Spleen (tissue), 11 donors: ENCODE measurements around the gene SLC35F3. TPM values are rescaled to one million over a fixed set of nuclear protein-coding genes. Genes with fewer than 3 reads are reported as not detected.
"Not testable (repeated sequence)": the region's sequence is repeated elsewhere in the genome, so short reads cannot be mapped to it uniquely, and the experiment has no call there.

Source experiments
- DNase-seq: peaks from one replicate; pipeline ENCODE4 v3.0.0-alpha.2; 2020
- H3K27ac ChIP-seq, 8 donors: fragments of 200-600 bp; sonication (generic) in 7 of 8; 1 replicate in 4 of 8; 2 replicates in 4 of 8; pipeline versions ENCODE4 v1.5.0 to v1.8.0; 2016 to 2021; ENCODE audit warnings: inconsistent platforms in 4 of 8, mild to moderate bottlenecking in 4 of 8, moderate library complexity in 1 of 8
- H3K27me3 ChIP-seq, 7 donors: fragments of 200-600 bp; sonication (generic) in 6 of 7; replicated peaks in 1 of 7; 1 replicate in 4 of 7; 2 replicates in 3 of 7; pipeline versions ENCODE4 v1.5.0 to v1.8.0; 2016 to 2021; ENCODE audit warnings: inconsistent platforms in 3 of 7, mild to moderate bottlenecking in 1 of 7
- H3K36me3 ChIP-seq, 6 donors: fragments of 200-600 bp; sonication (generic) in 5 of 6; 1 replicate in 4 of 6; 2 replicates in 2 of 6; pipeline versions ENCODE4 v1.5.0 to v1.8.0; 2016 to 2021; ENCODE audit warnings: inconsistent platforms in 2 of 6
- H3K4me1 ChIP-seq, 6 donors: fragments of 200-600 bp; sonication (generic) in 5 of 6; 1 replicate in 3 of 6; 2 replicates in 3 of 6; pipeline versions ENCODE4 v1.5.0 to v1.8.0; 2016 to 2021; ENCODE audit warnings: inconsistent platforms in 3 of 6
- H3K4me3 ChIP-seq, 8 donors: fragments of 200-600 bp; sonication (generic) in 7 of 8; 1 replicate in 4 of 8; 2 replicates in 4 of 8; pipeline versions ENCODE4 v1.5.0 to v1.8.0; 2016 to 2021; ENCODE audit warnings: inconsistent platforms in 4 of 8, mild to moderate bottlenecking in 4 of 8, moderate library complexity in 2 of 8
- H3K9me3 ChIP-seq, 8 donors: fragments of 200-600 bp; sonication (generic) in 7 of 8; 1 replicate in 4 of 8; 2 replicates in 4 of 8; pipeline versions ENCODE4 v1.5.0 to v1.8.0; 2016 to 2021; ENCODE audit warnings: inconsistent platforms in 4 of 8
- CTCF ChIP-seq, 11 experiments: fragments of 200-600 bp in 7 of 11; fragments of 450-650 bp in 4 of 11; sonication (generic) in 4 of 11; IDR thresholded peaks in 8 of 11; conservative IDR thresholded peaks in 3 of 11; 1 replicate in 7 of 11; 2 replicates in 4 of 11; pipeline versions ENCODE4 v1.4.0 to v1.8.0; 2016 to 2021; ENCODE audit warnings: antibody characterized with exemption in 11 of 11, inconsistent platforms in 4 of 11, mild to moderate bottlenecking in 1 of 11
- POLR2A ChIP-seq, 3 donors: fragments of 450-650 bp; IDR thresholded peaks; one replicate each; pipeline ENCODE4 v1.5.1; 2017; ENCODE audit warnings: antibody characterized with exemption in 3 of 3, mild to moderate bottlenecking in 1 of 3
- POLR2AphosphoS5 ChIP-seq, 3 donors: sonication (generic); formaldehyde crosslinking; IDR thresholded peaks; one replicate each; pipeline ENCODE4 v1.5.1; 2017; ENCODE audit warnings: antibody characterized with exemption in 3 of 3
- WGBS, 5 donors: extraction: QIAGEN DNeasy Blood & Tissue Kit in 3 of 5; methylation state at CpG; one replicate each; pipeline versions ENCODE4 v1.1.5 to v1.1.7; 2013 to 2018; 5-methylcytosine and 5-hydroxymethylcytosine counted together
- intact Hi-C: fragments of 100-400 bp; cut with DNase I; formaldehyde crosslinking; loops from one replicate; pipeline ENCODE4 v1.15.0; 2023; ENCODE audit warnings: low total_unique reads
- polyA plus RNA-seq, 3 donors: library from polyadenylated mRNA; stranded (reverse); fragments of 200-250 nt; gene quantifications; one replicate each; pipeline ENCODE4 v1.2.1, GENCODE V29; 2013
- total RNA-seq, 7 donors: library from RNA; depleted of rRNA in 3 of 7; stranded (reverse); fragments of >200 nt in 3 of 7; fragmentation: NEBNext Ultra II Directional in 4 of 7; extraction: Animal tissue kit (Norgen Biotek cat#: 25700) in 4 of 7; gene quantifications; one replicate each; pipeline versions ENCODE4 v1.1.0 to v1.2.1, GENCODE V29; 2016 to 2021
- donor health status: healthy with polysubstance abuse.
- donor health status: DM: no; HTN: no; CAD: no; lungs with moderate emphysema.
- donor health status: DM: no; HTN: no; CAD: no.
- donor health status: Bipolar disorder and iron deficiency.
- donor health status: healthy.
- donor health status: DM: no; HTN: no; CAD: no.
- donor health status: DM: yes; HTN: yes; CAD: no.

Gene SLC35F3
- total and polyA plus RNA-seq, 10 donors, result 0.03 to 0.44 (median 0.11) TPM; not detected in 5

GRCh38 chr1:234241941-234242490 is 337.5 kb downstream of the SLC35F3 start:
- Histone ChIP-seq H3K27ac (no peak overlapping the region), H3K27me3 (peaks cover 0 to 12% (median 0%) of the 10 kb centered on the region in 7 donors), H3K4me1 (peaks cover 0 to 13% (median 0%) of the 10 kb centered on the region in 6 donors), H3K36me3 (no peaks in the 10 kb centered on the region), H3K4me3 (no peak overlapping the region), H3K9me3 (no peaks in the 10 kb centered on the region)
- TF ChIP-seq POLR2A (IDR thresholded peaks at IDR 0.05) (no peak), CTCF (IDR thresholded peaks at IDR 0.05 in 8 of 11, conservative IDR thresholded peaks at IDR 0.05 in 3 of 11) (no peak), POLR2AphosphoS5 (IDR thresholded peaks at IDR 0.05) (no peak)
- intact Hi-C loops, result no loop called here
- WGBS, 5 donors, result 87 to 93% (median 91%) methylated on average over 5 of the region's 5 CpGs
- no peak for DNase-seq

- Histone ChIP-seq H3K36me3 (no peaks in the 10 kb centered on the region), H3K4me1 (peaks cover 0 to 13% (median 0%) of the 10 kb centered on the region in 6 donors), H3K9me3 (no peaks in the 10 kb centered on the region), H3K27ac (no peak overlapping the region), H3K4me3 (no peak overlapping the region), H3K27me3 (peaks cover 0 to 12% (median 0%) of the 10 kb centered on the region in 7 donors)
- intact Hi-C loops, result no loop called here
- DNase-seq, result no peak
- TF ChIP-seq CTCF (IDR thresholded peaks at IDR 0.05 in 8 of 11, conservative IDR thresholded peaks at IDR 0.05 in 3 of 11) (no peak), POLR2AphosphoS5 (IDR thresholded peaks at IDR 0.05) (no peak), POLR2A (IDR thresholded peaks at IDR 0.05) (no peak)
- WGBS, 5 donors, result 28 to 37% (median 34%) methylated on average over 3 of the region's 3 CpGs
These were observed 339.2 kb downstream of the SLC35F3 start for GRCh38 chr1:234243521-234244260.

GRCh38 chr1:234244482-234244881 is 340.0 kb downstream of the SLC35F3 start:
- Histone ChIP-seq H3K9me3 (no peaks in the 10 kb centered on the region), H3K27me3 (peaks cover 0 to 5% (median 0%) of the 10 kb centered on the region in 7 donors), H3K4me1 (peaks cover 0 to 13% (median 0%) of the 10 kb centered on the region in 6 donors), H3K27ac (no peak overlapping the region), H3K36me3 (no peaks in the 10 kb centered on the region), H3K4me3 (no peak overlapping the region)
- no peak for TF ChIP-seq CTCF (IDR thresholded peaks at IDR 0.05 in 8 of 11, conservative IDR thresholded peaks at IDR 0.05 in 3 of 11)
- no peak for TF ChIP-seq POLR2AphosphoS5 (IDR thresholded peaks at IDR 0.05)
- TF ChIP-seq POLR2A (IDR thresholded peaks at IDR 0.05), result no peak
- intact Hi-C loops, result no loop called here
- DNase-seq, result no peak

GRCh38 chr1:234246638-234247116 is 342.2 kb downstream of the SLC35F3 start:
- Histone ChIP-seq H3K27ac (no peak overlapping the region), H3K27me3 (peaks cover 0 to 5% (median 0%) of the 10 kb centered on the region in 7 donors), H3K9me3 (no peaks in the 10 kb centered on the region), H3K4me1 (peaks cover 0 to 13% (median 0%) of the 10 kb centered on the region in 6 donors), H3K4me3 (no peak overlapping the region), H3K36me3 (no peaks in the 10 kb centered on the region)
- WGBS, 5 donors, result 55 to 82% (median 74%) methylated on average over 5 of the region's 5 CpGs
- no peak for DNase-seq
- intact Hi-C loops, result no loop called here
- no peak for TF ChIP-seq CTCF (IDR thresholded peaks at IDR 0.05 in 8 of 11, conservative IDR thresholded peaks at IDR 0.05 in 3 of 11)

GRCh38 chr1:234247746-234248145 is 343.3 kb downstream of the SLC35F3 start:
- H3K9me3 ChIP-seq, intact Hi-C loops, H3K27me3 ChIP-seq, H3K4me3 ChIP-seq, DNase-seq, H3K27ac ChIP-seq, H3K36me3 ChIP-seq: not testable (repeated sequence)
- peaks cover 0 to 13% (median 0%) of the 10 kb centered on the region in 6 donors for H3K4me1 ChIP-seq
- WGBS, 5 donors, result 67 to 88% (median 85%) methylated on average over 4 of the region's 4 CpGs
